Islet precursor cell (in vitro differentiated cells): ENCODE results near the gene THAP12.

Source experiments
- DNase-seq: peaks from one replicate; pipeline ENCODE4 v3.0.0-alpha.2; 2018

Gene THAP12

GRCh38 chr11:76379807-76380158, 1.1 kb downstream of the THAP12 start:
- no peak for DNase-seq

DNA sequence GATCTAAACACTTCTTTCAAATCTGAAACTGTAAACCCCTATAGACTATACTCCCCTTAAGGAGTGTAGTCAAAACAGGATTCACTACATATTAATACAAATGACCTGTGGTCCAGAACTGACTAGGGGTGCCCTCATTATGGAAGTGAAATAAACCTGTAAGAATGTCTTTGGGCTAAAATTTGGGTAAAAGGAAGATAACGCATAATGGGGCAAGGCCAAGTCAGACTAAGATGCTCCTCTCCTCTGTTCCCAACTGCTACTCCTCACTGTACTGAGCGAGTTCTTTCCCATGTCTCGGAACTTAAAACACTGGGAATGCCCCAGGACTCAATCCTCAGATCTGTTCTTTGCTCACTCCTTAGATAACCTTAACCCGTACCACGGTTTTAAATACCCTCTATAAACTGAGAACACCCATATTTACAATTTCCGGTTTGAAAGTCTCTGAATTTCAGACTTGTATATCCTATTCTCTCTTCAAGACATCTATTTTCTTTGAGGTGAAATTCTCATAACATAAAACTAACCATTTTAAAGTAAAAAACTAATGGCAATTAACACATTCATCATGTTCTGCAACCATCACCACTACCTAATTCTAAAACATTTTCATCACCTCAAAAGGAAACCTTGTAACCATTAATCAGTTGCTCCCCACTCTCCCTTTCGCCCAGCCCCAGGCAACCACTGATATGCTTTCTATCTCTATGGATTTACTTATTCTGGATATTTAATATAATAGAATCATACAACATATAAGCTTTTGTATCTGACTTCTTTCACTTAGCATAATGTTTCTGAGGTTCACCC, 4.0 kb downstream of the THAP12 start:
- no peak for DNase-seq

DNA sequence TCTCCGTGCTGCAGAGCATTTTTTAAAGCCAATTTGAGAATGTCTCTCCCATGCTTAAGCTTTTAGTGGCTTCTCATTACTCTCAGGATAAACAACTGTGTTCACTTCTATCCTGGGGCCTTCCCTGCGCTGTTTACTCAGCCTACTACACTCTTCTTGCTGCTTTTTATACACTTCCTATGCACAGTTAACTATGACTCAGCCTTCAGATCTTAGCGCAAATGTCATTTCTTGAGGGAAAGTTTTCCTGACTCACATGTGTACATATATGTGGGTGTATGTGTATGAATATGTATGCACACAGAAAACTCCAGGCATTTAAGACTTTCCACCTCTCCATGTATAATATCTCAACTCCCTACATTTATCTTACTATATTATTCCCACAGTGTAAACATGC, 9.8 kb downstream of the THAP12 start:
- DNase-seq: no peak

- DNase-seq: no peak
Measured at GRCh38 chr11:76369406-76369805, 11.5 kb downstream of the THAP12 start.

GRCh38 chr11:76368490-76368889, 12.4 kb downstream of the THAP12 start:
- DNase-seq: no peak

DNA sequence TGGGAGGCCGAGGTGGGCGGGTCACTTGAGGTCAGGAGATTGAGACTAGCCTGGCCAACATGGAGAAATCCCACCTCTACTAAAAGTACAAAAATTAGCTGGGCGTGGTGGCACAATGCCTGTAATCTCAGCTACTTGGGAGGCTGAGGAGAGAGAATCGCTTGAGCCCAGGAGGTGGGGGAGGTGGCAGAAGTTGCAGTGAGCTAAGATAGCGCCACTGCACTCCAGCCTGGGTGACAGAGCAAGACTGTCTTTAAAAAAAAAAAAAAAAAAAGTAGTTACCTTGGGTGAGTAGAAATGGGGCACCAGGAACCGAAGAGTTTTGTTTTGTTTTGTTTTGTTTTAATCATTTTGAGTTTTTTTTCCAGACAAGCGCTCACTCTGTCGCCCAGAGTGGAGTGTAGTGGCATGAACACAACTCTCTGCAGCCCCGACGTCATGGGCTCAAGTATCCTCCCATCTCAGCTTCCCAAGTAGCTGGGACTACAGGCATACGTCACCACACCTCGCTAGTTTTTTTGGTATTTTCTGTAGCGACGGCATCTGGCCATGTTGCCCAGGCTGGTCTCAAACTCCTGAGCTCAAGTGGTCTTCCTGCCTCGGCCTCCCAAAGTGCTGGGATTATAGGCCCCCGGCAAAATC, 15.8 kb downstream of the THAP12 start:
- DNase-seq: no peak

DNA sequence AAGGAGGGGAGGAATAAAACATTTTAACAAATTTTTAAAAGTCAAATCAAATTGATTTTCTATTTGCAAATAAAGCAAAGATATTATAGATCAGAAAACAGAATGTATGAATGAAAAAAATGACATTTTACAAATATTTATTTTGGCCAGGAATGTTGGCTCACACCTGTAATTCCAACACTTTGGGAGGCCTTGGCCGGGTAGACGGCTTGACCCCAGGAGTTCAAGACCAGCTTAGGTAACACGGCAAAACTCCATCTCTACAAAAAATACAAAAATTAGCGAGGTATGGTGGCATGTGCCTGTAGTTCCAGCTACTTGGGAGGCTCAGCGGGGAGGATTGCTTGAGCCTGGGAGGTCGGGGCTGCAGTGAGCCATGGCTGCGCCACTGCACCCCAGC, 18.2 kb downstream of the THAP12 start:
- no peak for DNase-seq

DNA sequence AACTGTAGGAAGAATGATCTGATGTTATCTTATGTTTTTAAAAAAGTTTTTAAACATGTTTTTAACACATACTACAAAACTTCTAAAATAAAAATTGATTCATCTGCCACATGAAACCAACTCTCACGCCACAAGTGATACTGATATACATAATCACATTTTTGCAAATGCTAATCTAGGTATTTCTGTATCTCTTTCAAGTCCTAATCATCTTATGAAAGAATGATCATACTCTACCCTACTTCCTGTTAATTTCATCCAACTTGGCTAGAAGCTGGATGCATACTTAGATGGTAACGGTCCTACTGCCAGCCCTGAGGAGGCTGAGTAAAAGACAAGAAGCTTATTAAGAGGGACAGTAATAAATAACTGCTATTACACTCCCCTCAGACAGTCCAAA, 19.2 kb downstream of the THAP12 start:
- DNase-seq: no peak

DNA sequence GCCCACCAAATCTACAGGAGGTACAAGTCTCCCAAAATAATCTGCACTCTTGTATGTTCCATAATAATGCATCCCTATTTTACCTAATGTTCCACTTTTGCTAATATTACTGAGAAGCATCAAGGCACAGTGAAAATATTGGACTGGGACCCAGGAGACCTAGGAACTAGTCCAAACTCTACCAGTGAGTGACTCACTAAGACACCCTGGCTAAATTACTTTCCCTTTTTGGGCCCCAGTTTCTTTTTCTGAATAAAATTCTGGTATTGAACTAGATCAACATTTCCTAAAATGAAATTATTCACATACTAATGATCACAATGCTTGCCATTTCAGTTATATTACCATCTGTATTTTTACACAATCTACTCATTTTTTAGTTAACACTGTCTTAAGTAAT, 19.6 kb downstream of the THAP12 start:
- DNase-seq: no peak

- DNase-seq: no peak
Measured at GRCh38 chr11:76355172-76355571, 25.8 kb downstream of the THAP12 start.

DNA sequence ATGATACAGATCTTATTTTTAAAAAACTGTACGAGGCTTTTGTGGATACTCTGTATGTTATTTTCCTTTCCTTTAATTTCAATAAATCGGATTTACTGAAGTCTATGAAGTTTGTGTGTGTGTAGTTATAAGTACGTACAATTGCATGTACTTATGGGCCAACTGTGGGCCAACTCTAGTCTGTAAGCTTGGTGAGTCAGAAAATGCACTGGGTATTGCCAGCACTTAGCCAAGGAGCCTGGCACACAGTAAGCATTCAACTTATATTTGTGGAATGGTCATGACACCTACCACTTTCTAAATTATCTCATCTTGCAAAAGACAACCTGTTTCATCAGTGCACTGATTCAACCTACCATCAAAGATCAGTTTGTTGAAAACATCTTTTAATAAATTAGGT, 32.6 kb downstream of the THAP12 start:
- no peak for DNase-seq

DNA sequence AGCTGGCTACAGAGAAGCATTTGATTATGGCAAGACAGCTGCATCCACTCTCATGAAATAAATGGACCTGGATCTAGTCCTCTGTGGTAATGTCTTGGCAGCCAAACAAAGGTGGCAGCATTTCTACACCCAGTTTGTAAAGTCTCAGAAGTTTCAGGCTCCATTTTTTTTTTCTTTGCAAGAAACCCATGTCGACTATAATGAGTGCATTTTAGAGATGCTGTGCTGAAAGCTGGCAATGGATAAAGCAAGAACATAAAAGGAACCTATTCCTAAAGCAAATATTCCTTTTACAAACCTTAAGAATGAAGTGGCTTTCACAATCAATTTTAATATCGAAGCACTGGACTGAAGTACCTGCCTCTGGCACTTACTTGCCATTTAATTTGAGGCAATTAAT, 33.5 kb downstream of the THAP12 start:
- DNase-seq: no peak

- DNase-seq: no peak
Measured at GRCh38 chr11:76339221-76339620, 41.7 kb downstream of the THAP12 start.

DNA sequence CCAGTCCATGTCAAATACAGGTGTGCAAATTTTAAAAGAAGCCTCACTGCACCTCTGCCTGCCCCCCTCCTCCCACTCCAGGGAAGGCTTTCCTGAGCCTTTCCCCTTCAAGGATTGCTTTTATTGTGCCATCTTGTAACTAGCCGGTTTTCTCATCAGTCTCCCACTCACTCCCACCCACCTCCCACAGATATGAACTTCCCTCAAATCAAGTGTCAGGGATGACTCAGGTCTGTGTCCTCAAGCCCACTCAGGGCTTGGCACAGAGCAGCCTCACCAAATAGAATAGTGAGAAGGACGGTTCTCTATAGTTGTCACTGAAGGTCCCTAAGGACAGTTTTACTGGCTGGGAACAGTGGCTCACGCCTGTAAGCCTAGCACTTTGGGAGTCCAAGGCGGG, 43.0 kb downstream of the THAP12 start:
- no peak for DNase-seq

DNA sequence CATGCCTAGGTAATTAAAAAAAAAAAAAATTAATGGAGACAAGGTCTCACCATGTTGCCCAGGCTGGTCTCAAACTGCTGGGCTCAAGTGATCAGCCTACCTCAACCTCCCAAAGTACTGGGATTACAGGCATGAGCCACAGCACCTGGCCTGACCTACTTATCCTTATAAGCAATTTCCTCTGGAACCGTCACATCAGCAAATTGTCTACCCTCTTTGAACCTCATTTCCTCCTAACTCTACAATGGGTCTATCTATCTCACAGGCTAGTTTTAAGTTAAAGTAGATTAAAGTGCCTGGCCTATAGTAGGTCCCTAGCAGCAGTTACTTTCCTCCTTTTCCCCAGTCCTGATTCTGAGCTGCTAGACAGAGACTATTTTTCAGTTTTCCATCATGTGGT, 43.5 kb downstream of the THAP12 start:
- no peak for DNase-seq

GRCh38 chr11:76336597-76336996, 44.3 kb downstream of the THAP12 start:
- DNase-seq: no peak

- no peak for DNase-seq
Measured at GRCh38 chr11:76335842-76336241, 45.1 kb downstream of the THAP12 start.

- no peak for DNase-seq
Measured at GRCh38 chr11:76334826-76335389, 46.0 kb downstream of the THAP12 start.

GRCh38 chr11:76330651-76331050, 50.3 kb downstream of the THAP12 start:
- DNase-seq: no peak

GRCh38 chr11:76329983-76330382, 50.9 kb downstream of the THAP12 start:
- peak; percentile 87 for DNase-seq

DNA sequence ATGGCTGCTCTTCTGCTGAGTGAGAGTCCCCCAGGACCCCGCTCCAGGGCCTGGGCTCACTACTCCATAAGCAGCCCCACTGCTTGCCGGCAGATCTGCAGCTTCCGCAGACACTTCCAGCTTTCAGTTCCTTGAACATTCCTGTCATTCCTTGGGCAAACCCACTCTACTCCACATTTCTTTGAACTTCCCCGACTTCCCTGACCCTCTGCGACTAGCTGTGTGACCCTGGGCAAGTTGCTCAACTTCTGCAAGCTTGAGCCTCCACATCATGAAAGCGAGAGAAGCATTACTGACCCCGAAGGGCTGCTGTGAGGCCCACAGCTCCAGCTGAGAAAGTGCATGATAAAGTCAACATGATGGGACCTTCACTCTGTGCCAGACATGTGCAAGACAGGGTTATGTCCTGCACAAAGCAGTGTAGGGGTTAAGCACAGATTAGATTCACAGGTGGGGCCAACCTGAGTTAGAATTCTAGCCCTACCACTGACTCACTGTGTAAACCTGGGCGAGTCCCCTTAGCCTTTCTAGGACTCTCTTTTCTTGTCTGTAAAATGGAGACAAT, 51.8 kb downstream of the THAP12 start:
- peak; percentile 96 for DNase-seq

DNA sequence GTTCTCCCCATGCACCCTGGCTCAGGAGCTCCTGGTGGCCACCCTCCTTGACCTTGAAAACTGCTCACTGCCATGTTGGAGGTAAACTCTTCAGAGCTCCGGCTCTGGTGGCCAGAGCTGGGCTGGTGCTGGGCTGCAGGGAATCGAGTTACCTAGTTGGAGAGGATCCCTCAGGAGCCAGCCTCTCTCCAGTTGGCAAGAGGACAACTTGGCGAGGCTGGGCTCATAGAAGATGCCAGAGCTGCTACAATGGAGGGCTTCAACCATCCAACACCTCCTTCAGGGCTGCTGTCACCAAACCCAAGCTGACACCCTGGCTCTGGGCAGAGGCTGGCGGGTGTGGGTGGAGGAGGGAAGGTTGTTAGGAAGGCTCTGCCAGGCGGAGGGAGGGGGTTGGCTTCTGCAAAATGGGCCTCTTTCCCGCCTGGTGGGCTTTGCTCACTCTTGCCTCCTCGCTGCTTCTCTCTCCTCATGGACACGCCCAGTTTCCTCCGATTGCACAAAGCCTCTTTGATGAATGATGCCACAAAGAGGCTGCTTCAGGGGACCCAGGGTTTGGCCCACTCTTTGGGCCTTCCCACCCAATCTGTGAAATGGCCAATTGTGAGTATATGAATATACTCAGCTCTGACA, 53.1 kb downstream of the THAP12 start:
- DNase-seq: no peak

GRCh38 chr11:76327202-76327601, 53.7 kb downstream of the THAP12 start:
- DNase-seq: no peak

GRCh38 chr11:76325185-76325584, 55.7 kb downstream of the THAP12 start:
- DNase-seq: no peak
